Erythroblast (primary cell): ENCODE measurements around the gene TUBA4B.

ENCODE experiments used
- DNase-seq, 2 experiments: peaks; one replicate each; lab custom pipeline; 2025; lab: John Stamatoyannopoulos, UW
- GATA1 ChIP-seq: IDR thresholded peaks from 2 replicates; pipeline ENCODE4 v1.6.1; 2011; ENCODE audit warnings: low read depth, mild to moderate bottlenecking, control low read depth, low read length, moderate library complexity
- POLR2A ChIP-seq: IDR thresholded peaks from 2 replicates; pipeline ENCODE4 v1.6.1; 2011; ENCODE audit warnings: mild to moderate bottlenecking, low read length

TUBA4B gene

DNA sequence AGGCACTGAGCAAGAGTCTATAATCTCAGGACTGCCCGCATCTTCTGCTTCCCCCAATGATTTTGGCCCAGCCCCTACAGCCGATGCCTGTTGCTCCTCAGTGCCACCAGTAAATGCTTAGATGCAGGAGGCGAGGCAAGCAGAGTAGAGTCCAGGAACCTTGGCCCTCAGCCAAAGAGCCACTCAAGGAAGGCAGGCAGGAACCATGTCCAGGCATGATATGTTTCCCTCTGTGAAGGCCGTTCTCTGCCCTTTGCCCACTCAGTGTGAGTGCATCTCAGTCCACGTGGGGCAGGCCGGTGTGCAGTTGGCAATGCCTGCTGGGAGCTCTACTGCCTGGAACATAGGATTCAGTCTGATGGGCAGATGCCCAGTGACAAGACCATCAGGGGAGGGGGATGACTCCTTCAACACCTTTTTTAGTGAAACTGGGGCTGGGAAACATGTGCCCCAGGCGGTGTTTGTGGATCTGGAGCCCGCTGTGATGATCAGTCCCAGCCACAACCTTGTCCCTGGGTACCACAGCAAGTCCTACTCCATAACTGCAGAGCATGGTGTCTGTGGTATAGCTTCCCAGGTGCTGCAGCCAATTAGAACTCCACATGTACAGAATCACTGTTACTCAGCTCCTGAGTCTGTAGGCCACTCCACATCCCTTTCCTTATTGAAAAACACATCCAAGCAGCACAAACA, 16.5 kb downstream of the TUBA4B start:
- TF ChIP-seq GATA1 (no peak), POLR2A (no peak)
- DNase-seq = no peak

DNA sequence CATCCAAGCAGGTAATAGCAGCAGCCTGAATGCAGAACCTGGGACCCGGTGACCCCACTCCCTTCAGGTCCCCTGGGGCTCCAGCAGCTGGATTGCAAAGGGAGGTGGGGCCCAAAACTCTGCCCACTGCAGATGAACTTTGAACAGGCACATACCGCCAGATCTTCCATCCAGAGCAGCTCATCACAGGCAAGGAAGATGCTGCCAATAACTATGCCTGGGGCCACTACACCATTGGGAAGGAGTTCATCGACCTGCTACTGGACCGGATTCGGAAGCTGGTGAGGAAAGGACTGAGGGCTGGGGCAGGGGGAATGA, 17.0 kb downstream of the TUBA4B start:
- TF ChIP-seq POLR2A (no peak), GATA1 (no peak)
- no peak for DNase-seq

DNA sequence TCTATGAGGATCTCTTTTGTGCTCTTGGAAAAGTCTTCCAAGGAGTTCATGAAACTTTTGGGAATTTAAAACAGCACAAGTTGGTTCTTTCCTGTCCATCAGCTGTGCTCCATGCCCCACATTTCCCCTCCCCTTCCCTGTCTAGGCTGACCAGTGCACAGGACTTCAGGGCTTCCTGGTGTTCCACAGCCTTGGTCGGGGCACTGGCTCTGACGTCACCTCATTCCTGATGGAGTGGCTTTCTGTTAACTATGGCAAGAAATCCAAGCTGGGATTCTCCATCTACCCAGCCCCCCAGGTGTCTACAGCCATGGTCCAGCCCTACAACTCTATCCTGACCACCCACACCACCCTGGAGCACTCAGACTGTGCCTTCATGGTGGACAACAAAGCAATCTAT, 18.0 kb downstream of the TUBA4B start:
- no peak for TF ChIP-seq POLR2A
- TF ChIP-seq GATA1 = no peak
- DNase-seq = no peak

DNA sequence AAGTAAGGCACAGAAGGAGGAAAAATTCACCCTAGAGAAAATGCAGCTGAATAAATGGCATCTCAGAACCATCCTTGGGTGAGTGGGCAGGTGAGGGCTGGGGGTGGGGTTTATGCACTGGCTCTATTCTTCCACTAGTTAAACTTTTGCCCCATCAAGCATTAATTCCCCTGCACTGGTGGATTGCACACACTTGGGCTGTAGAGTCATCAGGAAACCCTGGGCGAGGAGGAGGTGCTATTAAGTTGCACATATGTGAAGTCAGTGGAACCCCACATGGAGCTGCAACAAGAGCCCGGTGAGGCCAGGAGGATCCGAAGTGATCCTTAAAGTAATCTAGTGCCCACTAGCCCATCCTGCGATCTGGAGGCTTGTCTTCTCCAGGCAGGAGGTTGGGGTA, 19.3 kb downstream of the TUBA4B start:
- no peak for TF ChIP-seq POLR2A
- TF ChIP-seq GATA1 = no peak
- no peak for DNase-seq

DNA sequence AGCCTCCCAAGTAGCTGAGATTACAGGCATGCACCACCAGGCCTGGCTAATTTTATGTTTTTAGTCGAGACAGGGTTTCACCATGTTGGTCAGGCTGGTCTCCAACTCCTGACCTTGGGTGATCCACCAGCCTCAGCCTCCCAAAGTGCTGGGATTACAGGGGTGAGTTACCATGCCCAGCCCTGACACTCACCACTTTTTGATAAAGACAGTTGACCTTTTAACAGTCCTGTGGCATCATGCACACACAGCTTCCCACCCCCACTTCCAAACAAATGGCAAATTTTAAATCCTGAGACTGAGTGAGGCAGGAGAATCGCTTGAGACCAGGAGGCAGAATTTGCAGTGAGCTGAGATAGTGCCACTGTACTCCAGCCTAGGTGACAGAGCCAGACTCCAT, 20.0 kb downstream of the TUBA4B start:
- TF ChIP-seq GATA1 (no peak), POLR2A (no peak)
- DNase-seq = peak in 1 of 2 experiments; percentile 52

DNA sequence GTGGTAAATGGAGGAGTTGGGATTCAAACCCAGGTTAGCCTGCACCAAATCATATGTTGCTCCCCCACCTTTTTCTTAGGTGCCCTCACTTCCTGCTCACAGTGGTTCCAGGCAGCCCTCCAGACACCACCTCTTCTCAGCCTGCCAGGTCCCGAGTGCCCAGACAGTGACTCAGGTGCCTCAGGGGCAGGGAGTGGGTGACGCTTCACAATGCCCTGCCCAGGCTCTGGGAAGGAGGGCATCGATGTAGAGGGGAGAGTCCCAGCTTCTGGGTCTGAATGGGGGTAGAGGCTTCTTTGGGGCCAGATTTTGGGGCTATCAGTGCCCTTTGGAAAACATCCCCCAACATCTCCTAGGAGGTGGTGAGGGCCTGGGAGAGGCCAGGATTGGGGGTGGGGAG, 20.9 kb downstream of the TUBA4B start:
- no peak for DNase-seq

DNA sequence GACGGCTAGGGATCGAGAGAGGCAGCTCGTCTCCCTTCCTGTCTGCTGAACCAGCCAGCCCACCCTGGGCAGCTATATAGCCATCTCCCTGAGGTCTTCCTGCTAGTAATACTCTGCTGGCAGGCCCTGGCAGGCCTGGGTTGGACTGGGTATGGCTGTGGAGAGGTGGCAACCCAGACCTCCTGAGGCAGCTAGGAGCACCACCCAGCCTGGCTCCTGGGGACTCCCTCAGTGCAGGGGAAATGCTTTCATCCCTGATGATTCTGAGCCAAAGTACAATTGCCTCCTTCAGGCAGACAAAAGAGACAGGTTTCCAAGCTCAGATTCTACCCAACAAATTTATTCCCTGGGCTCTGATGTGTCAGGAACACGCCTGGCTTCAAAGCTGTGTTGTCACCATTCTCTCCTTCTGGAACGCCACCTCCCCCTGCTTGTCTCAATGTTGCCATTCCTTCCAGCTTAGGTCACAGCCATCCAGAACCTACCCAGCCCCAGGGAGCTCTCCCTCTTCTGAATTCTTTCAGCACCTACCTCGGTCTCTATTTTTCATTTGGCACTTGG, 21.4 kb downstream of the TUBA4B start:
- TF ChIP-seq GATA1 (no peak), POLR2A (no peak)
- no peak for DNase-seq

More for the DNA sequence above, 20.9 kb downstream of the TUBA4B start:
- TF ChIP-seq POLR2A = no peak
- no peak for TF ChIP-seq GATA1

DNA sequence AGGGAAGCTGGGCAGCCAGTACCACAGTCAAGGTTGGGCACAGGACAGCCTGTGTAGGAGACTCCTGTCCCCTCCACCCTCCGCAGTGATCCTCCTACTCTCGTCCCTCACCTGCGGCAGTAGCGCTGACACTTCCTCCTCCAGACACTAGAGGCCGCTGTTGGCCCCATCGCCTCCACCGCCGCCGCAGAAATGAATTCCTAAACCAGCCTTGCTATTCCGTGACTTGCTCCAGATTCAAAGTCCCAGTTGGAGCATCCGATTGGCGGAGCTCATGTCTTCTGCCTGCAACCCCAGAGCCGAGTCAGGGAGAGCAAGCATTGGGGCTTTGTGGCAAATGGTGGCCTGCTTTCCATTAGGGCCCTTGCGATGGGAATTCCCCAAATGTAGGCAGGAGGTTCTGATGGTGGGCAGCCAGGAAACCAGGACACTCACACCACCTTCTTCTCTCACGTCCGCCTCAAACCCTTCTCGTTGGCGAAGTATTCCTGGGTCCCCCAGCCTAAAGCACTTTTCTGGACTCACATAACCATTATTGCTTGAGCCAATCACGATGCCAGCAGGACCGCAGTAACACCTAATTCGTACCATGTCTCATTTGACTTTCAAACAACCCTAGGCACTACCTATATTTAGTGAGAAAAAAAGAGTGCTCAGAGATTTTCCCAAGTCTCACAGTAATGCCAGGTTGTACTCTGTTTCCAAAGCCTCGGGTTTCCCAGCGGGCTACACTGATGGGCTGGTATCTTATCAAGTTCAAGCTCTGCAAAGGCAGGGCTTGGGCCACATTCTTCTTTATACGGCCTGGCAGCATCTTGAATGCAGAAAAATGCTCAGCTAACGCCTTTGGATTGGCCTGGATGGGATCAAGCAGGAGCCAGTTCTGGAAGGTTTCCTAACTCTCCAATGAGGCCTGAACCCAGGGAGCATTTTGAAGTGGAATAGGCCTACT, 24.9 kb downstream of the TUBA4B start:
- TF ChIP-seq POLR2A (no peak), GATA1 (no peak)
- DNase-seq = peak; percentile 76 to 90

DNA sequence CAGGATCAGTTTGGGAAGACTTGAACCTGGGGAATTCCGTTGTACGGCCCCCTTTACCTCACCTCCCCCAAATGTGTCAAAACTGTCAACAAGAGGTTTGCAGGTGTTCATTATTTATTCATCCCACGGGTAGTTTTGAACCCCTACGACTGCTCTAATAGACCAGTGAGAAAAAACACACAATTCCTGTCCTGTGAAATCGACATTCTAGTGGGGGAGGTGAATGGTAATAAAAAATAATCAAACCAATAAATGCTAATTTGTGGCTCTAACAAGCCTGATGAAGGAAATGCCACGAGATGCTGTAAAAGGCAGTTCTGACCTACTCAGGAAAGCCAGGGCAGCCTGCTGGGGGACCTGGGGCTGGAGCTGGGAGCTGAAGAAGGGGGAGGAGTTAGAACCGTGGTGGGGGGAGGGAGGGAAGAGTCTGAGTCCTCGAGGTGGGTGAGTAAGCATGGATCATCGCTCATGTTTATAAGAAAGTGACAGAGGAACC, 25.7 kb downstream of the TUBA4B start:
- no peak for DNase-seq

DNA sequence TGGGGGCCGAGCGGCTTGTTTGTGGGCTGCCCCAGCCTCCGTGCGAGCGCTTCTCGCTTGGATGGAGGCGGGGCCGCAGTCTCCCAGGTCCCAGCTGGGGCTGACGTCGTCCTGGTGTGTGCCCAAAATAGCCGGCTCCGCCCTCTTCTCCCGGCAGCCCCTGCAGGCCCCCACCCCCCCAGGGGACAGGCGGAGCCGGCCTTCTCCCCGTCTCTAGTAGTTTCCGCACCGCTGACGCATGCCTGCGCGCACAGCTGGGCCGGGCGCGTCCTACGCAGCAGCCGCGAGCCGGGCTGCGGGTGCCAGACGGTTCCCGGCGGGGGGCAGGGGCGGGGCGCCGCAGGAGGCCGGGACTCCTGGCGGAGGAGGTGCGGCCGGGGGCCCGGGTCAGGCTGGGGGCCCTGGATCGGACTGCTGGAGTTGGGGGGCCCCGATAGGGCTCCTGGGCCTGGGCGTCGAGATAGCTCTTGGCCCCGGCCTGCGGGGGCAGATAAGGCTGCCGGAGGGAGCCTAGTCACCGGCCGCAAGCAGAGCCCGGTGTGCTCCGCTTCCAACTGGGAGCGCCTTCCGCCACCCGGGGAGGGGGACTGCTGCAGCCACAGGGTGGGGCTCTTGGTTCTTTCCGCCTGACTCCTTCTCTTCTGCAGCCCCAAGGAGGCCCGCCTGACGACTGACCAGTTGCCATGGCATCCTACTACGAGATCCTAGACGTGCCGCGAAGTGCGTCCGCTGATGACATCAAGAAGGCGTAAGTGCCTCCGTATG, 26.3 kb downstream of the TUBA4B start, which contains the start of gene DNAJB2:
TSS of gene DNAJB2 (plus strand) at position 216 of the 765 bp plus-strand sequence. CDS start at position 684, 468 bp downstream.
- TF ChIP-seq GATA1 = peak; percentile 98
- peak; percentile 77 for TF ChIP-seq POLR2A

More for the DNA sequence above, 25.7 kb downstream of the TUBA4B start:
- no peak for TF ChIP-seq POLR2A
- no peak for TF ChIP-seq GATA1

DNA sequence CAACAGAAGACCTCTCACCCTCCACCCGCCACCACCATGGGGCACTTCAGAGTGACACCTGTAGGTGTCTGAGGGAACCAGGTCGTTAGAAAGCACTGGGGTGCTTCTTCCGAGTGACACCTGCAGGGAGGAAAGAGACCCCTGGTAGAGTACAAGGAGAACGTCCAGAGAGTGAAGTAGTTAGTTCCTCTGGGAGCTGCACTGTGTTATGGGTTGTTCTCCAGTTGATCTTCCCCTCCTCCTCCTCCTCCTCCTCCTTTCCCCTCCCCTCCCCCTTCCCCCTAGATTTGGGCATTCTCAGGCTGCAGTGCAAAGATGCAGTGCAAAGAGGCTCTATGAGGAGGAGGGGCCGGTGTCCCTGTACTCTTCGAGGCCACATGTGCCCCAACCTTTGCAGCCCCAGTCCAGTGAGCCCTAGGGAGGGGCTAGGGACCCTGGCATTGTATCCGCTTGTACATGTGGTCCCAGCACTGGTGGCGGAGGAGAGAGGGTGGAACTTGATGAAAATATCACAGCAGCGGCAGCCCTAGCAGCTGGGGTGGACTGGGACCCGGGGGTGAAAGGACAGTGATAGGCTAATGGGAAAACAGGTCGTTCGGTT, 27.0 kb downstream of the TUBA4B start:
- DNase-seq = no peak
- no peak for TF ChIP-seq GATA1
- TF ChIP-seq POLR2A = peak; percentile 50

More for the DNA sequence above, 26.3 kb downstream of the TUBA4B start, which contains the start of gene DNAJB2:
- peak; percentile 100 for DNase-seq

DNA sequence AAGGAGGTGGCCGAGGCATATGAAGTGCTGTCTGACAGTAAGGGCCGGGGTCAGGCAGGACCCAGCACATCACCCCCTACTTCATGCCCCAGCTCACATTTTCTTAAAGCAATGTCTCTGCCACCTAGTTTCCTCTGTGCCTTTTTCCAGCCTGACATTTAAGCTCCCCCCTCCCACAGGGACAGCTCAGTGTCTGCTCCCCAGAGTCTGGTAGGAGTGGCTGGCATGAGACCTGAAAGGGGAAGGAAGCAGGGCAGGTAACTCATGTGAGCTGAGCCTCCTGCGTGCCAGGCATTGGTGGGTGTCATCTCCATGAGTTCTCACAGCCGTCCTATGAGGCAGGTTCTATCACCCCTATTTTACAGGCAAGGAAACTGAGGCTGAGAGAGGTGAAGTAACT, 27.6 kb downstream of the TUBA4B start:
- TF ChIP-seq GATA1 (no peak), POLR2A (no peak)
- DNase-seq = no peak
